ENCODE data around the gene MIXL1.

MIXL1 gene

DNA sequence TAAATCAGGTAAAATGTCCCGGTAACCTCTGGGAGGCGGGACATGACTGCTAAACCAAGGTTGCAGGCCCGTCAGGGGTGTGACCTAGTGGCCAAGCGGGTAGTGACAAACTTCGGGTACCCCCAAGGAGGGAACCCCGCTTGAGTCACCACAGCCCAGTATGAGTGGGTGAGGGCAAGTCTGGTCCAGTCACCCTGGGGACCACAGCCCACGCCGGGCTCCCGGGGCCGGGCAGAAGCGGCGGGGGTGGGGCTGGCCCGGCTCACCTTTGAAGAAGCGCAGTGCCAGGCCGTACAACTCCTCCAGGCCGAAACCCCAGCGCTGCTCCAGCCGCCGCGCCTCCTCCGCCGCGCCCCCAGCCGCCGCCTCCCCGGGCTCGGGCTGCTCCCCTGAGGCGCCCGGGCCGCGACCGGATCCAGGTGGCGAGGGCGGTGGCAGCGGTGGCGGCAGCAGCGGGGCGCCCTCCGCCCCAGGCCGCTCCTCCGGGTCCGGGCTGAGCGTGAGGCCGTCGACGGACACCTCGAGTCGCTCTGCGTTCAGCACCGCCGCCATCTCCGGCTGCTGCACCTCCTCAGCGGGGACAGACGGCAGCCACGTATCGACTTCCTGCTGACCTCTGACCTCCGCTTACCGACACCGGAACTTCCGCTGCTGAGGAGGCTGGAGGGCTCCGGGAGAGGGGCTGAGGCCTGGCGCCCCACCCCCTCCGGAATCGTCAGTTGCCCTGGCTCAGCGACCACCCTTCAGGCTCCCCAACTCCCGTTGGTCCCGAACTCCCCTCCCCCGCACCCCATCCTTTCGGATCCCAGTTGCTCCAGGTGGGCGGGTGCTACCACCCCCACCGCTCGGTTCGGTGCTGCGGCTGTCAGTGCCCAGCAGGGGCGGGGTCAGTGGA is 37.1 kb upstream of the MIXL1 start, which contains the start of gene ACBD3:
Gene ACBD3 (minus strand): TSS at position 618 of the 895 bp plus-strand sequence. CDS start 66 bp downstream, at position 552.
- POLR2A ChIA-PET, result interaction anchor here (0.6 to 2.1 kb wide), 7 partner anchors 10 to 439 kb away, joined by 3 to 5 read pairs (median 3); partner anchors contain the start of gene H3-3A
- H3K27ac ChIP-seq (ENCODE audit: extremely low read depth, low read depth, low read length), result peak within 1 kb of the TSS; percentile 93
- TF ChIP-seq ZXDB (tag by site-specific recombination; IDR thresholded peaks at IDR 0.05), result peak; percentile 99
- peak; percentile 76; the same call in 1 of the 2 replicates for TF ChIP-seq ZBTB48 (tag by site-specific recombination; IDR thresholded peaks at IDR 0.05)
- TF ChIP-seq OVOL3 (tag by site-specific recombination; IDR thresholded peaks at IDR 0.05), result peak; percentile 79
- peak; percentile 5; the same call in 1 of the 2 replicates for TF ChIP-seq ZNF16 (tag by site-specific recombination; IDR thresholded peaks at IDR 0.05; ENCODE audit: low read depth)
- TF ChIP-seq, protein P1, sequence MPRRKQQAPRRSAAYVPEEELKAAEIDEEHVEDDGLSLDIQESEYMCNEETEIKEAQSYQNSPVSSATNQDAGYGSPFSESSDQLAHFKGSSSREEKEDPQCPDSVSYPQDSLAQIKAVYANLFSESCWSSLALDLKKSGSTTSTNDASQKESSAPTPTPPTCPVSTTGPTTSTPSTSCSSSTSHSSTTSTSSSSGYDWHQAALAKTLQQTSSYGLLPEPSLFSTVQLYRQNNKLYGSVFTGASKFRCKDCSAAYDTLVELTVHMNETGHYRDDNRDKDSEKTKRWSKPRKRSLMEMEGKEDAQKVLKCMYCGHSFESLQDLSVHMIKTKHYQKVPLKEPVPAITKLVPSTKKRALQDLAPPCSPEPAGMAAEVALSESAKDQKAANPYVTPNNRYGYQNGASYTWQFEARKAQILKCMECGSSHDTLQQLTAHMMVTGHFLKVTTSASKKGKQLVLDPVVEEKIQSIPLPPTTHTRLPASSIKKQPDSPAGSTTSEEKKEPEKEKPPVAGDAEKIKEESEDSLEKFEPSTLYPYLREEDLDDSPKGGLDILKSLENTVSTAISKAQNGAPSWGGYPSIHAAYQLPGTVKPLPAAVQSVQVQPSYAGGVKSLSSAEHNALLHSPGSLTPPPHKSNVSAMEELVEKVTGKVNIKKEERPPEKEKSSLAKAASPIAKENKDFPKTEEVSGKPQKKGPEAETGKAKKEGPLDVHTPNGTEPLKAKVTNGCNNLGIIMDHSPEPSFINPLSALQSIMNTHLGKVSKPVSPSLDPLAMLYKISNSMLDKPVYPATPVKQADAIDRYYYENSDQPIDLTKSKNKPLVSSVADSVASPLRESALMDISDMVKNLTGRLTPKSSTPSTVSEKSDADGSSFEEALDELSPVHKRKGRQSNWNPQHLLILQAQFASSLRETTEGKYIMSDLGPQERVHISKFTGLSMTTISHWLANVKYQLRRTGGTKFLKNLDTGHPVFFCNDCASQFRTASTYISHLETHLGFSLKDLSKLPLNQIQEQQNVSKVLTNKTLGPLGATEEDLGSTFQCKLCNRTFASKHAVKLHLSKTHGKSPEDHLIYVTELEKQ (tag by site-specific recombination; IDR thresholded peaks at IDR 0.05; ENCODE audit: borderline replicate concordance), result peak; percentile 14; the same call in 1 of the 2 replicates
- no peak for TF ChIP-seq ZNF624 (tag by site-specific recombination; IDR thresholded peaks at IDR 0.05)
- TF ChIP-seq, protein P2, sequence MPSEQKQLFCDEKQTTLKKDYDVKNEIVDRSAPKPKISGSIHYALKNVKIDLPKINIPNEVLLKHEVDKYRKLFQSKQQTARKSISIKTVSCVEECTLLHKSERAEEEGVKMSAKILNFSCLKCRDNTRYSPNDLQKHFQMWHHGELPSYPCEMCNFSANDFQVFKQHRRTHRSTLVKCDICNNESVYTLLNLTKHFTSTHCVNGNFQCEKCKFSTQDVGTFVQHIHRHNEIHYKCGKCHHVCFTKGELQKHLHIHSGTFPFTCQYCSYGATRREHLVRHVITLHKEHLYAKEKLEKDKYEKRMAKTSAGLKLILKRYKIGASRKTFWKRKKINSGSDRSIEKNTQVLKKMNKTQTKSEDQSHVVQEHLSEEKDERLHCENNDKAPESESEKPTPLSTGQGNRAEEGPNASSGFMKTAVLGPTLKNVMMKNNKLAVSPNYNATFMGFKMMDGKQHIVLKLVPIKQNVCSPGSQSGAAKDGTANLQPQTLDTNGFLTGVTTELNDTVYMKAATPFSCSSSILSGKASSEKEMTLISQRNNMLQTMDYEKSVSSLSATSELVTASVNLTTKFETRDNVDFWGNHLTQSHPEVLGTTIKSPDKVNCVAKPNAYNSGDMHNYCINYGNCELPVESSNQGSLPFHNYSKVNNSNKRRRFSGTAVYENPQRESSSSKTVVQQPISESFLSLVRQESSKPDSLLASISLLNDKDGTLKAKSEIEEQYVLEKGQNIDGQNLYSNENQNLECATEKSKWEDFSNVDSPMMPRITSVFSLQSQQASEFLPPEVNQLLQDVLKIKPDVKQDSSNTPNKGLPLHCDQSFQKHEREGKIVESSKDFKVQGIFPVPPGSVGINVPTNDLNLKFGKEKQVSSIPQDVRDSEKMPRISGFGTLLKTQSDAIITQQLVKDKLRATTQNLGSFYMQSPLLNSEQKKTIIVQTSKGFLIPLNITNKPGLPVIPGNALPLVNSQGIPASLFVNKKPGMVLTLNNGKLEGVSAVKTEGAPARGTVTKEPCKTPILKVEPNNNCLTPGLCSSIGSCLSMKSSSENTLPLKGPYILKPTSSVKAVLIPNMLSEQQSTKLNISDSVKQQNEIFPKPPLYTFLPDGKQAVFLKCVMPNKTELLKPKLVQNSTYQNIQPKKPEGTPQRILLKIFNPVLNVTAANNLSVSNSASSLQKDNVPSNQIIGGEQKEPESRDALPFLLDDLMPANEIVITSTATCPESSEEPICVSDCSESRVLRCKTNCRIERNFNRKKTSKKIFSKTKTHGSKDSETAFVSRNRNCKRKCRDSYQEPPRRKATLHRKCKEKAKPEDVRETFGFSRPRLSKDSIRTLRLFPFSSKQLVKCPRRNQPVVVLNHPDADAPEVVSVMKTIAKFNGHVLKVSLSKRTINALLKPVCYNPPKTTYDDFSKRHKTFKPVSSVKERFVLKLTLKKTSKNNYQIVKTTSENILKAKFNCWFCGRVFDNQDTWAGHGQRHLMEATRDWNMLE (tag by site-specific recombination; conservative IDR thresholded peaks at IDR 0.05; ENCODE audit: low read depth), result peak; percentile 99
- TF ChIP-seq ZNF600 (tag by site-specific recombination; IDR thresholded peaks at IDR 0.05), result peak; percentile 86
- TF ChIP-seq MEIS1 (CRISPR knock-in tag; IDR thresholded peaks at IDR 0.05; ENCODE audit: borderline replicate concordance), result peak; percentile 38; the same call in 1 of the 2 replicates
- peak; percentile 98 for TF ChIP-seq ZBTB8A (tag by site-specific recombination; IDR thresholded peaks at IDR 0.05)
- TF ChIP-seq, protein P3, sequence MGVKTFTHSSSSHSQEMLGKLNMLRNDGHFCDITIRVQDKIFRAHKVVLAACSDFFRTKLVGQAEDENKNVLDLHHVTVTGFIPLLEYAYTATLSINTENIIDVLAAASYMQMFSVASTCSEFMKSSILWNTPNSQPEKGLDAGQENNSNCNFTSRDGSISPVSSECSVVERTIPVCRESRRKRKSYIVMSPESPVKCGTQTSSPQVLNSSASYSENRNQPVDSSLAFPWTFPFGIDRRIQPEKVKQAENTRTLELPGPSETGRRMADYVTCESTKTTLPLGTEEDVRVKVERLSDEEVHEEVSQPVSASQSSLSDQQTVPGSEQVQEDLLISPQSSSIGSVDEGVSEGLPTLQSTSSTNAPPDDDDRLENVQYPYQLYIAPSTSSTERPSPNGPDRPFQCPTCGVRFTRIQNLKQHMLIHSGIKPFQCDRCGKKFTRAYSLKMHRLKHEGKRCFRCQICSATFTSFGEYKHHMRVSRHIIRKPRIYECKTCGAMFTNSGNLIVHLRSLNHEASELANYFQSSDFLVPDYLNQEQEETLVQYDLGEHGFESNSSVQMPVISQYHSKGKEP (tag by site-specific recombination; IDR thresholded peaks at IDR 0.05), result peak; percentile 35; the same call in 1 of the 2 replicates
- TF ChIP-seq ZNF707 (tag by site-specific recombination; IDR thresholded peaks at IDR 0.05), result no peak
- peak; percentile 97 for TF ChIP-seq ZBTB7A (tag by site-specific recombination; IDR thresholded peaks at IDR 0.05; ENCODE audit: low read depth)
- TF ChIP-seq, protein P4, sequence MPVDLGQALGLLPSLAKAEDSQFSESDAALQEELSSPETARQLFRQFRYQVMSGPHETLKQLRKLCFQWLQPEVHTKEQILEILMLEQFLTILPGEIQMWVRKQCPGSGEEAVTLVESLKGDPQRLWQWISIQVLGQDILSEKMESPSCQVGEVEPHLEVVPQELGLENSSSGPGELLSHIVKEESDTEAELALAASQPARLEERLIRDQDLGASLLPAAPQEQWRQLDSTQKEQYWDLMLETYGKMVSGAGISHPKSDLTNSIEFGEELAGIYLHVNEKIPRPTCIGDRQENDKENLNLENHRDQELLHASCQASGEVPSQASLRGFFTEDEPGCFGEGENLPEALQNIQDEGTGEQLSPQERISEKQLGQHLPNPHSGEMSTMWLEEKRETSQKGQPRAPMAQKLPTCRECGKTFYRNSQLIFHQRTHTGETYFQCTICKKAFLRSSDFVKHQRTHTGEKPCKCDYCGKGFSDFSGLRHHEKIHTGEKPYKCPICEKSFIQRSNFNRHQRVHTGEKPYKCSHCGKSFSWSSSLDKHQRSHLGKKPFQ (tag by site-specific recombination; IDR thresholded peaks at IDR 0.05), result no peak
- peak; percentile 40; the same call in 1 of the 2 replicates for TF ChIP-seq ZBTB21 (tag by site-specific recombination; IDR thresholded peaks at IDR 0.05)
- no peak for TF ChIP-seq ZNF292 (tag by site-specific recombination; IDR thresholded peaks at IDR 0.05; ENCODE audit: borderline replicate concordance, low read depth)
- TF ChIP-seq, protein P5, sequence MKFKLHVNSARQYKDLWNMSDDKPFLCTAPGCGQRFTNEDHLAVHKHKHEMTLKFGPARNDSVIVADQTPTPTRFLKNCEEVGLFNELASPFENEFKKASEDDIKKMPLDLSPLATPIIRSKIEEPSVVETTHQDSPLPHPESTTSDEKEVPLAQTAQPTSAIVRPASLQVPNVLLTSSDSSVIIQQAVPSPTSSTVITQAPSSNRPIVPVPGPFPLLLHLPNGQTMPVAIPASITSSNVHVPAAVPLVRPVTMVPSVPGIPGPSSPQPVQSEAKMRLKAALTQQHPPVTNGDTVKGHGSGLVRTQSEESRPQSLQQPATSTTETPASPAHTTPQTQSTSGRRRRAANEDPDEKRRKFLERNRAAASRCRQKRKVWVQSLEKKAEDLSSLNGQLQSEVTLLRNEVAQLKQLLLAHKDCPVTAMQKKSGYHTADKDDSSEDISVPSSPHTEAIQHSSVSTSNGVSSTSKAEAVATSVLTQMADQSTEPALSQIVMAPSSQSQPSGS (tag by site-specific recombination; IDR thresholded peaks at IDR 0.05; ENCODE audit: low read depth), result no peak
- no peak for TF ChIP-seq ZNF266 (tag by site-specific recombination; IDR thresholded peaks at IDR 0.05; ENCODE audit: low read depth)
- peak; percentile 91 for TF ChIP-seq KLF8 (tag by site-specific recombination; IDR thresholded peaks at IDR 0.05)
- peak; percentile 86 for TF ChIP-seq ZSCAN23 (tag by site-specific recombination; IDR thresholded peaks at IDR 0.05)
- no peak for TF ChIP-seq ZNF366 (tag by site-specific recombination; conservative IDR thresholded peaks at IDR 0.05)
- TF ChIP-seq ZNF133 (tag by site-specific recombination; IDR thresholded peaks at IDR 0.05), result no peak
- TF ChIP-seq ZNF596 (tag by site-specific recombination; IDR thresholded peaks at IDR 0.05), result peak; percentile 43; the same call in 1 of the 2 replicates

More for the DNA sequence above, 37.1 kb upstream of the MIXL1 start, which contains the start of gene ACBD3:
- CTCF ChIA-PET, result interaction anchor here (0.7 to 2.8 kb wide), 9 partner anchors 11 to 147 kb away, joined by 3 to 23 read pairs (median 3); no protein-coding TSS in a partner anchor
- peak within 1 kb of the TSS; percentile 74 for H3K4me3 ChIP-seq (ENCODE audit: low read depth, low read length)
- no peaks in the 10 kb centered on the region for H3K9me3 ChIP-seq (ENCODE audit: control insufficient read depth, insufficient read depth, low read depth, low read length)
- H3K4me1 ChIP-seq (ENCODE audit: control insufficient read depth, insufficient read depth, low read length), result peaks cover 13% of the 10 kb centered on the region
- peaks cover 7 to 19% of the 10 kb centered on the region in 2 experiments; a peak in 2 of 3 replicates for H3K36me3 ChIP-seq (ENCODE audit: control insufficient read depth in 2 of 2, insufficient read depth in 1 of 2, low read length in 2 of 2)
